MV-4-11 (cell line): ENCODE measurements around the gene CEACAM16.
"Not testable (repeated sequence)": the region's sequence is repeated elsewhere in the genome, so short reads cannot be mapped to it uniquely, and the experiment has no call there.

Experiments
- DNase-seq: peaks from one replicate; lab custom pipeline; 2025; lab: John Stamatoyannopoulos, UW

Gene CEACAM16

DNA sequence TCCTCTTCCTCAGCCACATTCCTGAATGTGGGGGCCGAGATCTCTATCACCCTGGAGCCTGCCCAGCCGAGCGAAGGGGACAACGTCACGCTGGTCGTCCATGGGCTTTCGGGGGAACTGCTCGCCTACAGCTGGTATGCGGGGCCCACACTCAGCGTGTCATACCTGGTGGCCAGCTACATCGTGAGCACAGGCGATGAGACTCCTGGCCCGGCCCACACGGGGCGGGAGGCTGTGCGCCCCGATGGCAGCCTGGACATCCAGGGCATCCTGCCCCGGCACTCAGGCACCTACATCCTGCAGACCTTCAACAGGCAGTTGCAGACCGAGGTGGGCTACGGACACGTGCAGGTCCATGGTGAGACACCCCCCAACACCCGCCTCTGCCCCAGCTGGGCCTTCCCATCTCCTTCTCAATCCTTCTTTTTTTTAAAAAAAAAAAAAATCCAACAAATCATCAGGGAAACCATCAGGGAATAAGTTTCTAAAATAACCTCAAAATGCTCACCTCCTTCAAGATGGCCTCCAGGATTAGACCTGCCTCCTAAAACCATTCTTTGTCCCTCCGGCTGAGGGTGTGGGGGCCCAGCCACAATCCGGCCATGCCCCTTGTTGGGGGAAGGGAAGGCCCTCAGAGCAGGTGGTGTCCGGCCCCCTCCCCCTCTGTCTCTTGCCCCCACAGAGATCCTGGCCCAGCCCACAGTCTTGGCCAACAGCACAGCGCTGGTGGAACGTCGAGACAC, 4.6 kb downstream of the CEACAM16 start:
- DNase-seq = no peak

DNA sequence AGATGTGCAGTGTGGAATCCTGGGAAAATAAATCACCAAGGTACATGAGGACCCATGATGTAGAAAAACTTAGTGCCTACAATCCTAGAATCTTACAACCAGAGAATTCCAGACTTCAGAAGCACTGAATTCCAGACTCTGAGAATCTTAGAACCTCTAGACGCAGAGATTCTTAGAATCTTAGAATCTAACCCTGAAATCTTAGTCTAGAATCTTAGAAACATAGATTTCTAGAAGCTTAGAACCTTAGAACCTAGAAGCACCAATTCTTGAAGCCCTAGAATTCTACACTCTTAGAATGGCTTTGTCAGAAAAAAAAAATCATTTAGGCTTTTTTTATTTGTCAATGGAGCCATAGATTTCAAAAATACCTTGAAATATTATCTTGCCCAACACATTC, 6.0 kb downstream of the CEACAM16 start:
- DNase-seq = no peak

DNA sequence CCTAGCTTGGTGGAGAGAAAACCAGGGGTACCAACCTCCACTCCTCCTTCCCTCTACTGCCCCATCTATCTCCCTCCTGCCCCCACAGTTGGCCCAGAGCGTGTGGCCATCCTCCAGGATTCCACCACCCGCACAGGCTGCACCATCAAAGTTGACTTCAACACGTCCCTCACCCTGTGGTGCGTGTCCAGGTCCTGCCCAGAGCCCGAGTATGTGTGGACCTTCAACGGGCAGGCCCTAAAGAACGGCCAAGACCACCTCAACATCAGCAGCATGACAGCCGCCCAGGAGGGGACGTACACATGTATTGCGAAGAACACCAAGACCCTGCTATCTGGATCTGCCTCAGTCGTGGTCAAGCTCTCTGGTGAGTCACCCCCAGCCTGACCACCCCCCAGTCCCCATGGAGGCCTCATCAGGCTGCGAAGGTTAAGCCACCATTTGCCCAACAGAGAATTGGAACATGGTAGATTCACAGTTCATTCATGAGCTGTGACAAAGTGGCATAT, 6.6 kb downstream of the CEACAM16 start:
- DNase-seq = no peak

GRCh38 chr19:44706506-44707236, 7.7 kb downstream of the CEACAM16 start:
- DNase-seq = no peak

DNA sequence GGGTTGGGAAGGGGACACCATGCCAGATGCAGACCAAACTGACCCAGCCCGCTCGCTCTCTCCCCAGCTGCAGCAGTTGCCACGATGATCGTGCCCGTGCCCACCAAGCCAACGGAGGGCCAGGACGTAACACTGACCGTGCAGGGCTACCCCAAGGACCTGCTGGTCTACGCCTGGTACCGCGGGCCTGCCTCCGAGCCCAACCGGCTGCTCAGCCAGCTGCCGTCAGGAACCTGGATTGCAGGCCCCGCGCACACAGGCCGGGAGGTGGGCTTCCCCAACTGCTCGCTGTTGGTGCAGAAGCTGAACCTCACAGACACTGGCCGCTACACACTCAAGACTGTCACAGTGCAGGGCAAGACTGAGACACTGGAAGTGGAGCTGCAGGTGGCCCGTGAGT, 8.8 kb downstream of the CEACAM16 start:
- no peak for DNase-seq

GRCh38 chr19:44708940-44709339, 10.0 kb downstream of the CEACAM16 start:
- no peak for DNase-seq

DNA sequence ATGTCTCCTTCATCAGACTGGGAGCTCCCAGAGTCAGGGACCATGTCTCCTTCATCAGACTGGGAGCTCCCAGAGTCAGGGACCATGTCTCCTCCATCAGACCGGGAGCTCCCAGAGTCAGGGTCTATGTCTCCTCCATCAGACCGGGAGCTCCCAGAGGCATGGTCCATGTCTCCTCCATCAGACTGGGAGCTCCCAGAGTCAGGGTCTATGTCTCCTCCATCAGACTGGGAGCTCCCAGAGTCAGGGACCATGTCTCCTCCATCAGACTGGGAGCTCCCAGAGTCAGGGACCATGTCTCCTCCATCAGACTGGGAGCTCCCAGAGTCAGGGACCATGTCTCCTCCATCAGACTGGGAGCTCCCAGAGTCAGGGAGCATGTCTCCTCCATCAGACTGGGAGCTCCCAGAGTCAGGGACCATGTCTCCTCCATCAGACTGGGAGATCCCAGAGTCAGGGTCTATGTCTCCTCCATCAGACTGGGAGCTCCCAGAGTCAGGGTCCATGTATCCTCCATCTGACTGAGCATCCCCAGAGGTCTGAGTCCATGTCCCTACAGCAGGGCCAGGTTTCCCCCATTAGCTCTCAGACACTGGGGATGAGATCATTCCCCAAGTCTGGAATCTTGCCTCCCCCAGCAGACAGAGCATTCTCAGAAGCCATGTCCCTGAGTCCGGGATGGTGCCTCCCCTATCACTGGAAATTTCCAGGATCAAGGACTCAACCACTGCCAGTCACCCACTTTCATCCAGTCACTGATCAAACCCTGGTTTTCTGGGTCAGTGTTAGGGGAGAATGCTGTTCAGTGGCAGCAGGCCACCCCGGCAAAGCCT, 10.7 kb downstream of the CEACAM16 start:
- not testable (repeated sequence) for DNase-seq

- DNase-seq = no peak
Measured at GRCh38 chr19:44710483-44710882, 11.5 kb downstream of the CEACAM16 start.

DNA sequence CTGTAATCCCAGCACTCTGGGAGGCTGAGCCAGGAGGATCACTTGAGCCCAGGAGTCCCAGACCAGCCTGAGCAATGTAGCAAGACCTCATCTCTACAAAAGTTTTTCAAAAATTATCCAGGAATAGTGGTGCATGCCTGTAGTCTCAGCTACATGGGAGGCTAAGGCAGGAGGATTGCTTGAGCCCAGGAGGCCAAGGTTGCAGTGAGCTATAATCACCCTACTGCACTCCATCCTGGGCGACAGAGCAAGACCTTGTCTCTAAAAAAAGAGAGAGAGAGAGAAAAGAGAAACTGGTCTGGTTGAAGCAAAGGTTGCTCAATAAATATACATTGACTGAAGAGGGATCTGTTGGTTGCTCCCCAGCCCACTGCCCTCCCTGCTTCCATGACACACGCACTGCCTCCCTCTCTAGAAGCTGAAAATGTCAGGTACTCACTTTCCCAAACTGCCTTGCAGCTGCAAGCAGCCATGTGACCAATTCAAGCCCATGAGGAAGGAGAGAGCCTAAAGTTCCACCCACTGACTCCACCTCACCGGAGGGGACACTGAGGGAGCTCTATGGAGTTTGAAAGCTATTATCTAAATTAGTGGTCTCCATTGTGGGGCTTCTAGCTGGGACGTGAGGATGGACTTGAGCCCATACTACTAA, 14.0 kb downstream of the CEACAM16 start:
- peak; percentile 83 for DNase-seq

GRCh38 chr19:44714597-44715169, 15.7 kb downstream of the CEACAM16 start:
- DNase-seq = no peak

GRCh38 chr19:44717603-44718002, 18.7 kb downstream of the CEACAM16 start:
- DNase-seq = no peak

GRCh38 chr19:44718441-44719261, 19.7 kb downstream of the CEACAM16 start:
- peak; percentile 28 for DNase-seq

GRCh38 chr19:44719262-44719701, 20.3 kb downstream of the CEACAM16 start:
- DNase-seq = no peak

DNA sequence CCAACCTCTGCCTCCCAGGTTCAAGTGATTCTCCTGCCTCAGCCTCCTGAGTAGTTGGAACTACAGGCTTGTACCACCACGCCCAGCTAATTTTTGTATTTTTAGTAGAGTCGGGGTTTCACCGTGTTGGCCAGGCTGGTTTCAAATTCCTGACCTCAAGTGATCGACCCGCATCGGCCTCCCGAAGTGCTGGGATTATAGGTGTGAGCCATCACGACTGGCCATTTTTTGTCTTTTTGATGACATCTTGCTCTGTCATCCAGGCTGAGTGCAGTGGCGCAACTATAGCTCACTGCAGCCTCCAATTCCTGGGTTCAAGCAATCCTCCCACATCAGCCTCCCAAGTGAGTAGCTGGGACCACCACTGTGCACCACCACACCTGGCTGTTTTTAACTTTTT, 21.4 kb downstream of the CEACAM16 start:
- DNase-seq = not testable (repeated sequence)

- peak; percentile 77 for DNase-seq
Measured at GRCh38 chr19:44720945-44721344, 22.0 kb downstream of the CEACAM16 start.

DNA sequence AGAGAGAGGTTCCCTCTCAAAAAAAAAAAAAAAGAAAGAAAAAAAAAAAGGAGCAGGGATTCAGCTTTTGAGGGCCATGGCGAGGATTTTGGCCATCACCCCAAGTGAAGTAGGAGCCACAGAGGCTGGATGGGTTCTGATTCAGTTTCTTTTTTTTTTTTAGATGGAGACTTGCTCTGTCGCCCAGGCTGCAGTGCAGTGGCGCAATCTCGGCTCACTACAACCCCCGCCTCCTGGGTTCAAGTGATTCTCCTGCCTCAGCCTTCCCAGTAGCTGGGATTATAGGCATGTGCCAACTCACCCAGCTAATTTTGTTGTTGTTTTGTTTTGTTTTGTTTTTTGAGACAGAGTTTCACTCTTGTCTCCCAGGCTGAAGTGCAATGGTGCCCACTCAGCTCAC, 22.4 kb downstream of the CEACAM16 start:
- DNase-seq = not testable (repeated sequence)

DNA sequence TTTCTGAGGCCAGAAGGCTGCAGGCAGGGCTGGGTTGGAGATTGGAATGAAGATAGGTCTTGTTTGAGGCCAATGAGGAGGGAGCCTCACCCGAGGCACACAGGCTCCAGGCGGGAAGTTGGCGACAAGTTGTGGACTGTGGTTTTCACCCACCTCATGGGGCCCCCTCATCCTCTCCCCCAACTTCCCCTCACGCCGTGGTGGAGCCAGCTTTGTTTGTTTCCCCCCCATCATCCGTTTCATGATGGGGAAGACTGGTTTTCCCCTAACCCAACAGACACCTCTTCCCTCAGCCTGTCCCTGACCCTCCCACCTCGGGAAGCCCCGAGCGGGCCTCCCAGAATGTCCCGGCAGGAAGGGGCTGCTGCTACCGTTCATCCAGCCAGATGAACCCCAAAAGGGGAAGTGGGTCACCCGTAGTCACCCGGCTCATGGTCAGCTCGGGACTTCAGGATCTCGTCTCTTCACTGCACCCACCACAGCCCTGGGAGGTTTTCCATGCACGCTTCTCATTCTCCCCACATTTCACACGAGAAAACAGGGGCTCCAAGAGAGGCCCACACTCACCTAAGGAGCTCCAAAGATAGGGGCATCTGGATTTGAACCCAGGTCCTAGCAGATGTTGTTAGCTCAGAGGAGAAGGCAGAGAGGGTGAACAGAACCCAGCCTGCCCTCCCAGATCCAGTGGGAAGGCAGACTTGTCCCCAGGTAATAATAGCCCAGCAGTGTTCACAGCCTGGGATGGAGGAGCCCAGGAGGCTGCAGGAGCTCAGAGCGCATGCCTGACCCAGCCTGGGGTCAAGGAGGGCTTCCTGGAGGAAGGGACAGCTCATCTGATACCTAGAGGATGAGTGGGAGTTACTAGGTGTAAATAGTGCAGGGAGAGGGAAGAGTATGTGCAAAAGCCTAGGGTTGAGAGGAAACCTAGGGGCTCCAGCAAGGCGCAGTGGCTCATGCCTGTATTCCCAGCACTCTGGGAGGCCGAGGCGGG, 23.5 kb downstream of the CEACAM16 start:
- peak; percentile 90 for DNase-seq

DNA sequence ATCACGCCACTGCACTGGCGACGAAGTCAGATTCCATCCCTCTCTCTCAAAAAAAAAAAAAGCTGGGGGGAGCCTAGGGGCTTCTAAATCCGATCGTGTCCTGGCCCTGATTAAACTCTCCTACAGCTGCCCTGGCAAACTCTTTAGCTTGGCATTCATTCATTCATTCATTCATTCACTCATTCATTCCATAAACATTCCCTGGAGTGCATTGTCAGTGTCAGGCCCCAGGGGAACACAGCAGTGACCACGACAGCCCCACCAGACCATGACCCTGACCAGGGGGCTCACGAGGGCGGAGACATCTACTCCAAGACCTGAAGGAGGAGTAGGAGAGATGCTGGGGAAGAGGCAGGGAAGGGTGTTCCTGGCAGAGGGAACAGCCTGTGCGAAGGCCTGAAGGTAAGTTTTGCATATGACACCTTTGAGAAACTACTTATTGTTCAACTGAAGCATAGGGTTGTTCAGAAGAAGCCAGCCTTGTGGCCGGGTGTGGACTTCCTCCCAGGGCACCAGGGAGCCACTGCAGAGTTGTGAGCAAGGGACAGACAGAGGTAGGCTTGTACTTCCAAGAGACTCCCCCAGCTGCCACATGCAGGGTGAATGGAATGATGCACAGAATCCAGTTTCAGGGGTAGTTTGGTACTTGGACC, 24.5 kb downstream of the CEACAM16 start:
- DNase-seq = no peak

DNA sequence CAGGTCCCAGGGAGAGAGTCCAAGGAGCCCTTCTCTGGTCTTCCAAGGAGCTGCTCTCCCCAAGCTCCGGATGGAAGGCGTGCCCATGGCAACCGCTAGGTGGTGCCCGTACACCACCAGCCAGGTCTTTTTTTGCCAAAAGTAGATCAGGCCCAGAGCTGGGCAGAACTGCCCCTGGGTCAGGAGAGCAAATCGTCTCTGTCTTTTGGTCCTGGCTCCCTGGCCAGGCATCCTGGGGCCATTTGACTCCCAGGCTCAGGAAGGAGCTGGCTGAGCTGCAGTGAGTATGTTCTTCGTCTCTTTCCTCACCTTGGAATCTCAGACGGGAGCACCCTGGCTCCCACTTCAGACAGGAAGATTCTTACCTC, 25.0 kb downstream of the CEACAM16 start:
- peak; percentile 77 for DNase-seq
